AG04449 (cell line): Measurements from ENCODE around the gene MTRF1L.
"Not testable (repeated sequence)": the region's sequence is repeated elsewhere in the genome, so short reads cannot be mapped to it uniquely, and the experiment has no call there.

ENCODE experiments used
- CTCF ChIA-PET: fragments of 350-600 bp; formaldehyde crosslinking; extraction: SDS; loops from one replicate; lab custom pipeline; 2021; ENCODE audit warnings: antibody characterized with exemption; lab: Yijun Ruan, JAX
- POLR2A ChIA-PET: fragments of 400-600, 350-600 bp; formaldehyde crosslinking; extraction: SDS; loops from one replicate; lab custom pipeline; 2020; ENCODE audit warnings: antibody characterized with exemption, inconsistent platforms; lab: Yijun Ruan, JAX
- DNase-seq: peaks from one replicate; pipeline ENCODE4 v3.0.0-alpha.2; 2010; ENCODE audit warnings: low read depth, low spot score
- H3K4me3 ChIP-seq: 2 replicates; pipeline ENCODE4 v1.5.1; 2011; ENCODE audit warnings: low read depth, mild to moderate bottlenecking, control low read depth, low read length
- CTCF ChIP-seq: IDR thresholded peaks from one replicate; pipeline ENCODE4 v1.5.1; 2011; ENCODE audit warnings: mild to moderate bottlenecking, moderate library complexity, low read length, control low read depth, inconsistent platforms; ENCODE audit not compliant: insufficient read depth; ENCODE audit errors: missing control alignments

MTRF1L gene

DNA sequence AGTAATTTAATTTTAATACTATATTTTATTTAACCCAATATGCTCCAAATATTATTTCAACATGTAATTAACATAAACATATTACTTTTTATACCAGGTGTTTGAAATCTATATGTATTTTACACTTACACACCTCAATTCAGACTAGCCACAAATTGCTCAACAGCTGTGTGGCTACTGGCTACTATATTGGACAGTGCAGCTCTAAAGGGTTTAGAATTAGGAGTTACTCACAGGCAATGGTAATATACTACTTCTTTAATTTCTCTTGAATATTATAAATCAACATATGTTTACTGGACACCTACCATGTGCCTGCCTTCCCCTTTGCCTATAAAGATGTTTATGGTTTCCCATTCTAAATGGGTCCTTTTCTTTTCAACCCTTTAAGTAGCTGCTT is 2.3 kb downstream of the MTRF1L start:
- POLR2A ChIA-PET: interaction anchor here (0.8 kb wide), 1 partner anchor 17 kb away, joined by 3 read pairs; the partner anchor contains the start of gene FBXO5
- H3K4me3 ChIP-seq: no peak overlapping the region
- CTCF ChIA-PET: interaction anchor here (0.6 to 1.3 kb wide), 2 partner anchors 8 to 25 kb away, joined by 3 to 4 read pairs; no protein-coding TSS in a partner anchor
- no peak for DNase-seq
- no peak for TF ChIP-seq CTCF

GRCh38 chr6:152999538-152999937 is 3.0 kb downstream of the MTRF1L start:
- POLR2A ChIA-PET: interaction anchor here (0.8 kb wide), 1 partner anchor 16 kb away, joined by 3 read pairs; the partner anchor contains the start of gene FBXO5
- H3K4me3 ChIP-seq, CTCF ChIA-PET: not testable (repeated sequence)

GRCh38 chr6:152993847-152994246 is 8.7 kb downstream of the MTRF1L start:
- ChIA-PET CTCF (no interaction called here), POLR2A (no interaction called here)
- H3K4me3 ChIP-seq: no peak overlapping the region
- no peak for DNase-seq
- no peak for TF ChIP-seq CTCF

More at GRCh38 chr6:152999538-152999937, 3.0 kb downstream of the MTRF1L start:
- not testable (repeated sequence) for DNase-seq

GRCh38 chr6:152993431-152993830 is 9.1 kb downstream of the MTRF1L start:
- no peak overlapping the region for H3K4me3 ChIP-seq
- ChIA-PET CTCF (no interaction called here), POLR2A (no interaction called here)
- peak; percentile 2 for TF ChIP-seq CTCF
- no peak for DNase-seq

- ChIA-PET POLR2A (no interaction called here), CTCF (no interaction called here)
- TF ChIP-seq CTCF: no peak
- H3K4me3 ChIP-seq: no peak overlapping the region
- no peak for DNase-seq
Measured at GRCh38 chr6:152986978-152987377, 15.5 kb downstream of the MTRF1L start.

DNA sequence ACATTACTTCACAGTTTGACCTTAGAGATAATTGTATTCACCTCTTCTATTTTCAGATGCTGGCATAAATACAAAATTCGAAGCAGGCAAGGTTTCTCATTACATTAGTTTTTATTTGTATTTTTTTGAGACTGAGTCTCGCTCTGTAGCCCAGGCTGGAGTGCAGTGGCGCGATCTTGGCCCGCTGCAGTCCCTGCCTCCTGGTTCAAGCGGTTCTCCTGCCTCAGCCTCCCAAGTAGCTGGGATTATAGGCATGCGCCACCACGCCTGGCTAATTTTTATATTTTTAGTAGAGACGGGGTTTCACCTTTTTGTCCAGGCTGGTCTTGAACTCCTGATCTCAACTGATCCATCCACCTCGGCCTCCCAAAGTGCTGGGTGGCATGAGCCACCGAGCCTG is 17.2 kb downstream of the MTRF1L start:
- POLR2A ChIA-PET, H3K4me3 ChIP-seq, DNase-seq: not testable (repeated sequence)
- CTCF ChIA-PET: interaction anchor here (1.2 to 1.5 kb wide), 3 partner anchors 10 to 32 kb away, joined by 3 to 6 read pairs (median 3); no protein-coding TSS in a partner anchor

DNA sequence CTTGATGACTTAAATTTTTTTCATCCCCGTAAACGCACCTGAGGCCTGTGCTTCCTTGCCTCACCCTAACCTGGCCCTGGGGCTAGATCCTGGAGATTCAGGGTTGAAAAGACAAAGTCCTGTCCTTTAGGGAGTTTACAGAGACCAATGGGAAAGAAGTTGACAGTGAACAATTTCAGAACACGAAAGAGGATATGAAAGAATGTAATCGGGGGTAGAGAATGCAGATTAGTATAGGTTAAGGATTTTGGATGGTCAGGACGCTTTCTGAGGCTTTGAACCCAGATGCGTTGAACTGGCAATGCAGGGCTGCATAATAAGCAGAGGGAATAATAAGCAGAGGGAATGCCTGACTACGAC is 18.0 kb downstream of the MTRF1L start:
- TF ChIP-seq CTCF: no peak
- no peak for DNase-seq
- H3K4me3 ChIP-seq: peak overlapping the region; percentile 92
- POLR2A ChIA-PET: no interaction called here
- CTCF ChIA-PET: no interaction called here
